Right forelimb (tissue), 1 donor: ENCODE measurements around the gene FCSK.
A peak's percentile ranks its signal among the peaks of the same experiment; 100 is the strongest.
"Not testable (repeated sequence)": the region's sequence is repeated elsewhere in the genome, so short reads cannot be mapped to it uniquely, and the experiment has no call there.

Source experiments
- DNase-seq: peaks from one replicate; pipeline ENCODE4 v3.0.0-alpha.2; 2018

The FCSK gene

DNA sequence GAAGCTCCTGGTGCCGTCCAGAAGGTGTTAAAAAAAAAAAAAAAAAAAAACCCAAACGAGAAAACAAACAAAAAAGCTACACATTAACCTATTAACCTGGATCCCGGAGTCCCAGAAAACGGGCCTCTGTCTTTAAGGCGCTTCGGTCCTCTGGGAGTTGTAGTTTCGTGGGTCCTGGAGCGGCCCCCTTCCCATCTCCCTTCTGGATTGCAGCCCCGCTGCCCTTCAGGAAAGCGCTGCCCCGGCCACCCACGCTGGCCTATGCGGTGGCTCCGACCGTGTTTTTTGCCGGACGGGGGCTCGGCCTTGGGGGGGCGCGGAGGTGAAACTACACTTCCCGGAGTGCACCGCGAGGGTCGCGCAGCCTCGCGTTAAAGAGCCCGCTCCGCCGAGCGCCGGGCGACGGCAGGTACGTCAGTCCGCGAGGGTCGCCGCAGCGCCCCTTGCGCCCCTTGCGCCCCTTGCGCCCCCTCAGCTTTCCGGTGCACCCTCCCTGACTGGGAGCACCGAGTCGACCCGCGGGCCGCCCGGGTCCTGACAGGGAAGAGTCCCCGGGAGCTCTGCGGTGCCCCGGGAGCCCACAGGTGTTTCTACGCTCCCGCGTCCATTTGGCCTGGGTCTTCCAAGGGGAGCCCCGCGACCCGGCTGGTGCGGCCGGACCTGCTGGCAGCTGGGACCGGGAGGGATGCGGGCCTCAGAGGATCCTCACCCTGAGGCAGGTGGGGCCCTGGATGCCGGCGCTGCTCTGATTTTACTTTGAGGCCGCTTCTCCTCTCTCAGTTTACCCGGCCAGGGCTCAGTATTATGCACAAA is at the start of gene FCSK:
Gene FCSK, plus strand, starts transcription at position 374 of the 813 bp plus-strand sequence. CDS start 8,596 bp downstream, outside the sequence.
- DNase-seq: peak; percentile 87

DNA sequence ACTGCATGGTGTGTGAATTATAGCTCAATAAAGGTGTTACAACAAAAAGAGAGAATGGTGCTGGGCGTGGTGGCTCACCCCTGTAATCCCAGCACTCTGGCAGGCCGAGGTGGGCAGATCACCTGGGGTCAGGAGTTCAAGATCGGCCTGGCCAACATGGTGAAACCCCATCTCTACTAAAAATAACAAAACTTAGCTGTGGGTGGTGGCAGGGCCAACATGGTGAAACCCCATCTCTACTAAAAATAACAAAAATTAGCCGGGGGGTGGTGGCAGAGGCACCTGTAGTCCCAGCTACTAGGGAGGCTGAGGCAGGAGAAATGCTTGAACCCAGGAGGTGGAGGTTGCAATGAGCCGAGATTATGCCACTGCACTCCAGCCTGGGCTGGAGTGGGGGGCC is 48.3 kb upstream of the FCSK start:
- not testable (repeated sequence) for DNase-seq

DNA sequence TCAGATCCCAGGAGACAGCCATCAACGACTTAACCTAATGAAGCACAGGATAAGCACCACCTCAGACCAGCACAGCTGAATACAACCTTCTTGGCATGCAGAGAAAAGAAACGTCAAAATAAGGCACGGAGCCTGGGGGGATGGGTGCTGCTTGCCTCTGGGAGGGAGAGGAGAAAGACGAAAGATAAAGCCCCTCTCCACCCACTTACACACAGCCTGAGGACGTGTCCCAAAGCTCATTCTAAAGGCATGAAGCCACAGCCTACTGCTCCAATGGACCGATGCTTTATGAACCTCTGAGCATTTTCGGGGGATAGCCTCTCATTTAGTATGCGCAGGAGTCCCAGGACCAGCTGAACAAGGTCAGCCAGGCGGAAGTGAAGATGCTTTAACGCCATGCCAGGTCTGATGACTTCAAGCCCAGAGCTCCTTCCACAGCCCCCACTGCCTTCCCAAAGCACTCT is 46.6 kb upstream of the FCSK start:
- DNase-seq: no peak

GRCh38 chr16:70410734-70411133 is 43.7 kb upstream of the FCSK start:
- DNase-seq: no peak

DNA sequence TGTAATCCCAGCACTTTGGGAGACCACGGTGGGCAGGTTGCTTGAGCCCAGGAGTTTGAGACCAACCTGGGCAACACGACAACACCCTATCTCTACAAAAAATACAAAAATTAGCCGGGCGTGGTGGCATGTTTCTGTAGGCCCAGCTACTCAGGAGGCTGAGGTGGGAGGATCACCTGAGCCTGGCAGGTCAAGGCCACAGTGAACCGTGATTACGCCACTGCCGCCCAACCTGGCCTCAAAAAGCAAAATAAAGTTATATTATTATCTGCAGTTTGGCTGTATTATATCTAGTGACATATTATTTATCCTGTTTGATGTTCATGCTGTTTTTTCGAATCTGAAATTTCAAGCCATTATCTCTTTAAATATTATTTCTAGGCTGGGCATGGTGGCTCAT is 42.0 kb upstream of the FCSK start:
- no peak for DNase-seq

- DNase-seq: not testable (repeated sequence)
Observed at GRCh38 chr16:70413572-70413971, 40.8 kb upstream of the FCSK start.

DNA sequence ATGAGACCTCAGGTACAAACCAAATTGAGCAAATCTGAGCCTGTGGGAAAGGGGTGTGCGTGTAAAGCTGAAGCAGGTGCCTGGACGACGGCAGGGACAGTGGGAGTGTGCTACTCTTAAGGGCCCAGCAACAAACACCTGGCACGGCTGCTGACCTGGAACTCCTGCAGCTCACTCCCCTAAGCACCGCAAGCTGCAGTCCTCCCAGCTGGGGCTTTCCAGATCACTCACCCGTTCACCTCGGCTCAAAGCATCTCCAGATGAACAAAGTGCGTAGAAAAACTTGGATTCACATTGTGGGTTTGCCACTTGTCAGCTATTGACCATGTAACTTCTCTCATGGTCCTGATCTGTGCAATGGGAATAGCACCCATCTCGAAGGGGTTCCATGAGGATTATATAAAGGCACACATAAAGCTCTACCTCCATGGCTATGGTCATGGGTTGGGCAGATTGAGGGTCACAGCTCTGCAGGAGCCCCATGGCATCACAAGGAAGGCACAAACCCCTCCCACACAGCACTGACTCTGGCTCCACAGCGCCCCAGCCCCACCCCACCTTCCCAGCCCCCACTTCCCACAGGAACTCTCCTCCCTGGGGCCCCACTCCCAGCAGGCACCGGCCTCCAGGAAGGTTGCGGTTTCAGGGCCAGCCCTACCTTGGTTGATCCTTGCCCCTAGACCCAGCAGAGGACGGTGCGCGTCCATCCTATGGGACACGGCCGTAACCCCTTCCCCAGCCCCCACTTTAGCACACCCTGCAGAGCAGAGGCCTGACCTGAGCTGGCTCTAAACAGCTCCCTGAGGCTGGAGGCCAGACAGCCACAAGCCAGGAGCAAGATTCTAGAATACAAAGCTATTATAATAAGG is 37.4 kb upstream of the FCSK start:
- DNase-seq: no peak

DNA sequence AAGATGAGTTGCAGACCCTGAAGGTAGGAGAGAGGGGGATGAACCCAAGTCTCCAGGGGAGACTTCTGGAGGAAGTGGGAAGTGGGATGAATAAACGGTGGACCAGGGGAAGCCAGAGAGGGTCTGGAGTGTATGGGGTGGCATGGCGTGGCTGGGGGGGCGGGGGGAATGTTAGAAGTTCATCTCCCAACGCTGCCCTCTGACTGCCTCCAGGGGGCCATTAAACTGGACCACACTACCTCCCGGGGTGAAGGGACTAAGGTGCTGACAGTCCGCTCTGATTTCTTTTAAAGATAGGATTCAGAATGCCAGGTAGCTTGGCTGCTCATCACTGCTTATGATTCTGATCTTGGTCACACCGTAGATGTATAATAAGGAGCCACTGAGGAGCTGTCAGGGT is 36.7 kb upstream of the FCSK start:
- no peak for DNase-seq

DNA sequence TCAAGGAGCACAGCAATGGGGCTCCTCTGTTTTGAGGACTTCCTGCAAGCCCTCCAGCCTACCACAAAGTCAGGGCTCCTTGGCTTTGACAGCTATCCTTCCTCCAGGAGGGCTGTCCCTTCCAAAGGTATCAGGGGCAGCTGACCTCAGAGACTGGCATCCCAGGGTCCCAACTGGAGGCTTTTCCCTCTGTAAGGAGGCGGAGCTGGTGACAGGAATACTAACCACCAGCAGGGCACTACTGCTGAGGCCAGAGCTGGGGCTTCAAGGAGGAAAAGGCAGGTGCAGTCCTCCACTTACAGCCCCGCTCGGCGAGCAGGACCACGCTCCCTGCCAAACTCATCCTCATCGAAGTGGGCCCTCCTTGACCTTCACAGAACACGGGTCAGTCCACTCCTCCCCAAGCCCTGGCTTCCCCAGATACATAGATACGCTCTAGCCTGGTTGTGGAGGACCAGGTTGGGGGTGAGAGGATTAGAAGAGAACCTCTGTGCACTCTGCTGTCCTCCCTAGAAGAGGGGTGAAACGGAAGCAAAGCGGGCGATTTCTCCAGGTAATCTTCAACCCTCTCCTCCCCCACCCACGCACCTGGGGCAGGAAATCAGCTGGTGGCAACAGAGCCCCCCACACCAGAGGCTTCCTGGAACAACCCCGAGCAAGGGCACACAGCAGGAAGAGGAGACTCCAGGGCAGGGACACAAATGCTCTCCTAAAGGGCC is 36.0 kb upstream of the FCSK start:
- DNase-seq: no peak

DNA sequence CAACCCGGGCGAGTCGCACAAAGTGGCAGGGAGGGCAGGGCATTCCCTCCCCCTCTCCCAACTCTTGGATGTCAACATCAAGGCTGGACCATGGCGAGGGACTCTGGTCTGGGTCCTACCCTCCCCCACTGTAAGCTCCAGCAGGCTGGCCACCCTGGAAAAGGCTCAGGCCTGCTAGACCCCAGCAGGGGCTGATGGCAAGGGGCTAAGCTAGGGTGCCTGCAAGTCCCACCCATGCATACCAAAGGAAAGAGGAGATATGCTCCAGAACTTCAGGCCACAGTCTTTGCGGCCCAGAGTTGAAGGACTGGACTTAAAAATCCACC is 35.4 kb upstream of the FCSK start:
- no peak for DNase-seq

GRCh38 chr16:70419384-70420327 is 34.7 kb upstream of the FCSK start:
- no peak for DNase-seq

- DNase-seq: no peak
Observed at GRCh38 chr16:70421014-70421413, 33.4 kb upstream of the FCSK start.

DNA sequence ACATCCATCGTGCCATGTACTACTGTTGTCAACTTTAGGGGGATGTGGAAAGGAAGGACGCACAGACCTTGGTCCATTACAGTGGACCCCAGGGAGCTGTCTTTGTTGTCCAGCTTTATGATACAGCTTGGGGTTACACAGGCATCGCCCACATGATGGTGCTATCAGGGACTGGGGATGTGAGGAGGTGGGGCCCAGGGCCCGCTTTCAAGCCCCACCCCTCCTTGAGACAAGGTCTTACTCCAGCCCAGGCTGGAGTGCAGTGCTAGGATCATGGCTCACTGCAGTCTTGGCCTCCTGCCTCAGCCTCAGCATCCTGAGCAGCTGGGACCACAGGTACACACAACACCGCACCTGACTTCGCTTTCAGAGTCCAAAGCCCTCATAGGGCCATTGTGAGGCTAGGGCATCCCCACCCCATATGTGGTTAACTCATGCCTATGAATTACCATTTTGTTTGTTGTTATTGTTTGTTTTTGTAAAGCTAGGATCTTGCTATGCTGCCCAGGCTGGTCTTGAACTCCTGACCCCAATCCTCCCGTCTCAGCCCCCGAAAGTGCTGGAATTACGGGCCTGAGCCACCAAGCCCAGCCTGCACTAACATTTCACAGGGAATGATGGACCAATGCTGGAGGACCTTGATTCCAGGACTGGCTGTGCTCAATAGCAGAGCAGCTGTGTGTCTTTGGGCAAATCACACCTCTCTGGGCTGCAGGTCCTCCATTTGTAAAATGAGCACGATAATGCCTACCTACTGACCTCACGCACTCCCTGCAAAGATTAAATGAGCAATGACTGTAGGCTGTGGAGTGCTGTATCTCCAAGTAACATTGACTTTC is 32.7 kb upstream of the FCSK start:
- DNase-seq: no peak

DNA sequence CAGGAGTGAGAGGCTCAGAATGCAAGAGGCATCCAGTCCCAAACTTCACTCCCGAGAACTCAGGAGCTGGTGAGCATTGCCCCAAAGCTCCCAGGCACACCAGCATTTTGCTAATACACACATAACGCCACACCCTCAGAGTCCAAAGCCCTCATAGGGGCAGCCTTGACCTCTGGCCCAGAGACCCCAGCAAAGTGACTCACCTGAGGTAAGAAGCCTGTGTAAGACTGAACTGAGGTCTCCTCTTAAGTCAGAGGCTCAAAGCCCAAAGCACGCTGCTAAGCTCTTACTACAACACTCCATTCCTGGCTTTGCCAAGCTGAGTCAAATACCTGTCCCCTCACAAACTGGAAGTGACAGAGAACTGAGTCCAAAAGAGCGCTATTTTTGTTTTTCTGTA is 31.9 kb upstream of the FCSK start:
- DNase-seq: no peak

- no peak for DNase-seq
Observed at GRCh38 chr16:70427786-70428177, 26.6 kb upstream of the FCSK start.

GRCh38 chr16:70428178-70428998 is 26.0 kb upstream of the FCSK start:
- DNase-seq: peak; percentile 89

- no peak for DNase-seq
Observed at GRCh38 chr16:70429888-70430666, 24.3 kb upstream of the FCSK start.

DNA sequence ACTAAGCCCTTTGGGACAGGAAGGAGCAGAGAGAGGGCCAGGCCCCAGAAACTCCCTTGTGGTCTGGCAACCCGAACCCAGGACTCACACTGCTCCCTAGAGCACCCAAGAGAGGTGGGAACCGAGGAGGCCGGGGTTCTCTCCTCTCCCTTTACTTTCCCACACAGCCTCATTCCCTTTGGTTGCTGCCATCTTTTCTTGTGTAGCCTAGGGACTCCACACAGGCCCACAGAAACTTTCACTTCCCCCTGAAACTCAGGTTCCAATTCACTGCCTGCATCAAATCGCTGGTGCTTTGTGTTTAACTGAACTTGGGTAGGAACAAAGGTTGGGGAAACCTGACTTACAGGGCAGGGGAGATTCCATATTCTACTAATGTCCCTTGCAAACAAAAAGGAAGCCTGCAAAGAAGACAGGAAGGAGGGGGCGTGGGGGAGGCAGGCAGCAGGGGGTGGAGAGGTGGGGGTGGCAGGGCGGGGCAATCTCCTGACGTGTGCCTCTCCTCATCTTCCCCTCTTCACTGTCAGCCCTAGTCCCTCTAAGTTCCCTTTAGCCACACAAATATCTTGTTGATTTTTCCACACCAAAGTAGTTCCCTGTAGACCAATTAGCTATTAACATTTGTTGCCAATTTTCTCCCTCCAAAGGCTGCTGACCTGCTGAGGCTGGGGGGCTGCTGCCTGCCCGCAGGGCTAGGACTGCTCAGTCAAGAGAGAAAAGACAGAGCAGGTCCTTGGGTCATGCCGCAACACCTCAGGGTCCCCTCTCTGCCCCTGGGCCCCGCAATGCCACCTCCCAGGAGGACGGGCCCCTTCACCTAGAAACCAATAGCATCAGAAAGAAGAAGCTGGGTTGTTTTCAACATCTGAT is 23.5 kb upstream of the FCSK start:
- DNase-seq: no peak

- DNase-seq: no peak
Observed at GRCh38 chr16:70432356-70432722, 22.1 kb upstream of the FCSK start.
